ENCODE measurements around the gene FAM234A. TPM values are rescaled to one million over a fixed set of nuclear protein-coding genes. Genes with fewer than 3 reads are reported as not detected.

FAM234A gene
- total RNA-seq, 1 donor from 2014 or later, result 171 TPM

GRCh38 chr16:290681-291405, 56.2 kb downstream of the FAM234A start:
- no peak for DNase-seq (ENCODE audit: extremely low spot score, unreplicated experiment)
- H3K27me3 Mint-ChIP-seq (ENCODE audit: unreplicated experiment), result no peaks in the 10 kb centered on the region
- H3K36me3 Mint-ChIP-seq (ENCODE audit: unreplicated experiment), result peaks cover 24% of the 10 kb centered on the region
- TF ChIP-seq, protein P1, sequence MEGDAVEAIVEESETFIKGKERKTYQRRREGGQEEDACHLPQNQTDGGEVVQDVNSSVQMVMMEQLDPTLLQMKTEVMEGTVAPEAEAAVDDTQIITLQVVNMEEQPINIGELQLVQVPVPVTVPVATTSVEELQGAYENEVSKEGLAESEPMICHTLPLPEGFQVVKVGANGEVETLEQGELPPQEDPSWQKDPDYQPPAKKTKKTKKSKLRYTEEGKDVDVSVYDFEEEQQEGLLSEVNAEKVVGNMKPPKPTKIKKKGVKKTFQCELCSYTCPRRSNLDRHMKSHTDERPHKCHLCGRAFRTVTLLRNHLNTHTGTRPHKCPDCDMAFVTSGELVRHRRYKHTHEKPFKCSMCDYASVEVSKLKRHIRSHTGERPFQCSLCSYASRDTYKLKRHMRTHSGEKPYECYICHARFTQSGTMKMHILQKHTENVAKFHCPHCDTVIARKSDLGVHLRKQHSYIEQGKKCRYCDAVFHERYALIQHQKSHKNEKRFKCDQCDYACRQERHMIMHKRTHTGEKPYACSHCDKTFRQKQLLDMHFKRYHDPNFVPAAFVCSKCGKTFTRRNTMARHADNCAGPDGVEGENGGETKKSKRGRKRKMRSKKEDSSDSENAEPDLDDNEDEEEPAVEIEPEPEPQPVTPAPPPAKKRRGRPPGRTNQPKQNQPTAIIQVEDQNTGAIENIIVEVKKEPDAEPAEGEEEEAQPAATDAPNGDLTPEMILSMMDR (IDR thresholded peaks at IDR 0.05), result no peak
- H3K9me3 Mint-ChIP-seq (ENCODE audit: unreplicated experiment), result no peaks in the 10 kb centered on the region
- H3K4me3 Mint-ChIP-seq (ENCODE audit: unreplicated experiment), result no peak overlapping the region
- H3K27ac Mint-ChIP-seq (ENCODE audit: unreplicated experiment), result no peak overlapping the region
- H3K4me1 Mint-ChIP-seq (ENCODE audit: unreplicated experiment), result no peaks in the 10 kb centered on the region

DNA sequence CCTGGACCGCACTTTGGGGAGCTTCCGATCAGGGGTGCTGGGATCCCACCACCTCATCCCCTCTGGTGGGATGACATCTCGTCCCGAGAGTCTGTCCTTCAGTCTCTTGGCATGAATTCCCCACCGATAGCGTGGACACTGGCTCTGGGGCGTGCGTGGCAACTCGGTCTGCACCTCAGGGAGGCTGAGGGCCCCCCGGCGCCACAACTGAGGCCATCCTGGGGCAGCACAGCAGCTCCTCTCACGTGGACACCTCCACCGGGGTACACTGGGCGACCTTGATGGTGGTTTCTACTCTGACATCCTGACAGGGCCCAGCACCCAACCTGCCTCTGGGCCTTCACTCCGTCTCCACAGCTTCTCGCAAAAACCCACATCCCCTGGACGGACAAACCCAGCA, 56.9 kb downstream of the FAM234A start:
- Mint-ChIP-seq H3K27ac (ENCODE audit: unreplicated experiment) (no peak overlapping the region), H3K4me1 (ENCODE audit: unreplicated experiment) (no peaks in the 10 kb centered on the region), H3K4me3 (ENCODE audit: unreplicated experiment) (no peak overlapping the region), H3K36me3 (ENCODE audit: unreplicated experiment) (peaks cover 21% of the 10 kb centered on the region), H3K27me3 (ENCODE audit: unreplicated experiment) (no peaks in the 10 kb centered on the region), H3K9me3 (ENCODE audit: unreplicated experiment) (no peaks in the 10 kb centered on the region)
- DNase-seq (ENCODE audit: extremely low spot score, unreplicated experiment), result no peak
- TF ChIP-seq, protein P1 (IDR thresholded peaks at IDR 0.05), result no peak

GRCh38 chr16:293043-293775, 58.6 kb downstream of the FAM234A start:
- Mint-ChIP-seq H3K4me3 (ENCODE audit: unreplicated experiment) (no peak overlapping the region), H3K9me3 (ENCODE audit: unreplicated experiment) (no peaks in the 10 kb centered on the region), H3K27me3 (ENCODE audit: unreplicated experiment) (no peaks in the 10 kb centered on the region), H3K27ac (ENCODE audit: unreplicated experiment) (no peak overlapping the region), H3K36me3 (ENCODE audit: unreplicated experiment) (peaks cover 12% of the 10 kb centered on the region), H3K4me1 (ENCODE audit: unreplicated experiment) (no peaks in the 10 kb centered on the region)
- TF ChIP-seq, protein P1 (IDR thresholded peaks at IDR 0.05), result no peak
- no peak for DNase-seq (ENCODE audit: extremely low spot score, unreplicated experiment)

- Mint-ChIP-seq H3K4me1 (ENCODE audit: unreplicated experiment) (no peaks in the 10 kb centered on the region), H3K27ac (ENCODE audit: unreplicated experiment) (no peak overlapping the region), H3K4me3 (ENCODE audit: unreplicated experiment) (no peak overlapping the region), H3K36me3 (ENCODE audit: unreplicated experiment) (peaks cover 10% of the 10 kb centered on the region), H3K27me3 (ENCODE audit: unreplicated experiment) (no peaks in the 10 kb centered on the region), H3K9me3 (ENCODE audit: unreplicated experiment) (no peaks in the 10 kb centered on the region)
- TF ChIP-seq, protein P1 (IDR thresholded peaks at IDR 0.05), result no peak
- DNase-seq (ENCODE audit: extremely low spot score, unreplicated experiment), result no peak
These were observed 61.7 kb downstream of the FAM234A start for GRCh38 chr16:296276-296675.

GRCh38 chr16:296806-297510, 62.3 kb downstream of the FAM234A start:
- DNase-seq (ENCODE audit: extremely low spot score, unreplicated experiment), result no peak
- Mint-ChIP-seq H3K27ac (ENCODE audit: unreplicated experiment) (no peak overlapping the region), H3K4me3 (ENCODE audit: unreplicated experiment) (no peak overlapping the region), H3K27me3 (ENCODE audit: unreplicated experiment) (no peaks in the 10 kb centered on the region), H3K36me3 (ENCODE audit: unreplicated experiment) (peaks cover 8% of the 10 kb centered on the region), H3K9me3 (ENCODE audit: unreplicated experiment) (no peaks in the 10 kb centered on the region), H3K4me1 (ENCODE audit: unreplicated experiment) (no peaks in the 10 kb centered on the region)
- TF ChIP-seq, protein P1 (IDR thresholded peaks at IDR 0.05), result no peak
